MM.1S (cell line): ENCODE measurements around the gene MCEMP1.

ENCODE experiments used
- DNase-seq: peaks from one replicate; pipeline ENCODE4 v3.0.0-alpha.2; 2015
- H2AFZ ChIP-seq: fragments of 300-600 bp; sonication (generic); 2 replicates; pipeline ENCODE4 v1.6.0; 2016; ENCODE audit warnings: antibody characterized with exemption, low read length
- H3F3A ChIP-seq: fragments of 300-600 bp; sonication (generic); 2 replicates; pipeline ENCODE4 v1.6.1; 2016; ENCODE audit warnings: mild to moderate bottlenecking, antibody characterized with exemption, low read length, moderate library complexity, mixed read lengths; ENCODE audit not compliant: insufficient read depth
- H3K27ac ChIP-seq: fragments of 300-600 bp; sonication (generic); 2 replicates; pipeline ENCODE4 v1.5.1; 2016; ENCODE audit warnings: mild to moderate bottlenecking, low read length
- H3K27me3 ChIP-seq: fragments of 300-600 bp; sonication (generic); replicated peaks from 2 replicates; pipeline ENCODE4 v1.6.0; 2016; ENCODE audit warnings: low read length; ENCODE audit not compliant: insufficient read depth
- H3K36me3 ChIP-seq: fragments of 300-600 bp; sonication (generic); replicated peaks from 2 replicates; pipeline ENCODE4 v1.6.1; 2016; ENCODE audit warnings: mild to moderate bottlenecking, low read length, mixed read lengths; ENCODE audit not compliant: insufficient read depth
- H3K4me1 ChIP-seq: fragments of 300-600 bp; sonication (generic); 2 replicates; pipeline ENCODE4 v1.6.1; 2016; ENCODE audit warnings: low read length, mixed read lengths
- H3K4me2 ChIP-seq: fragments of 300-600 bp; sonication (generic); 2 replicates; pipeline ENCODE4 v1.6.0; 2016; ENCODE audit warnings: low read depth, low read length
- H3K4me3 ChIP-seq: fragments of 300-600 bp; sonication (generic); 2 replicates; pipeline ENCODE4 v1.5.1; 2016; ENCODE audit warnings: low read length, mixed read lengths
- H3K79me2 ChIP-seq: fragments of 300-600 bp; sonication (generic); 2 replicates; pipeline ENCODE4 v1.6.1; 2016; ENCODE audit warnings: mixed run types, low read length, mixed read lengths
- H3K9ac ChIP-seq: fragments of 300-600 bp; sonication (generic); 2 replicates; pipeline ENCODE4 v1.6.1; 2016; ENCODE audit warnings: low read length, mixed read lengths
- H3K9me2 ChIP-seq: fragments of 300-600 bp; sonication (generic); replicated peaks from 2 replicates; pipeline ENCODE4 v1.6.1; 2016; ENCODE audit warnings: mild to moderate bottlenecking, low read length, mixed read lengths; ENCODE audit not compliant: insufficient read depth
- H3K9me3 ChIP-seq: fragments of 300-600 bp; sonication (generic); replicated peaks from 2 replicates; pipeline ENCODE4 v1.6.1; 2016; ENCODE audit warnings: mild to moderate bottlenecking, low read length, mixed read lengths; ENCODE audit not compliant: insufficient read depth
- H4K20me1 ChIP-seq: fragments of 300-600 bp; sonication (generic); 2 replicates; pipeline ENCODE4 v1.6.1; 2016; ENCODE audit warnings: mild to moderate bottlenecking, low read length, moderate library complexity, mixed read lengths; ENCODE audit not compliant: insufficient read depth
- EZH2 ChIP-seq: fragments of 300-600 bp; sonication (generic); optimal IDR thresholded peaks from 2 replicates; pipeline ENCODE3; 2017; ENCODE audit warnings: low read depth, mild to moderate bottlenecking, antibody characterized with exemption, low read length, mixed read lengths
- EZH2phosphoT487 ChIP-seq: fragments of 300-600 bp; sonication (generic); IDR thresholded peaks from 2 replicates; pipeline ENCODE4 v1.6.1; 2018; ENCODE audit warnings: antibody characterized with exemption, low read length
- TF ChIP-seq, protein P1 (sequence below): fragments of 300-600 bp; sonication (generic); IDR thresholded peaks from 2 replicates; pipeline ENCODE4 v1.5.1; 2016; ENCODE audit warnings: antibody characterized with exemption, low read length, mixed read lengths

The MCEMP1 gene

GRCh38 chr19:7689165-7689564 is 12.3 kb downstream of the MCEMP1 start:
- Histone ChIP-seq H3F3A (no peaks in the 10 kb centered on the region), H3K9ac (no peak overlapping the region), H3K9me3 (no peaks in the 10 kb centered on the region), H4K20me1 (no peaks in the 10 kb centered on the region), H2AFZ (no peak overlapping the region), H3K4me3 (no peak overlapping the region), H3K9me2 (no peaks in the 10 kb centered on the region), H3K27me3 (peaks cover 64% of the 10 kb centered on the region), H3K4me2 (no peak overlapping the region), H3K27ac (no peak overlapping the region), H3K36me3 (no peaks in the 10 kb centered on the region), H3K4me1 (no peaks in the 10 kb centered on the region), H3K79me2 (no peaks in the 10 kb centered on the region)
- TF ChIP-seq, protein P1, sequence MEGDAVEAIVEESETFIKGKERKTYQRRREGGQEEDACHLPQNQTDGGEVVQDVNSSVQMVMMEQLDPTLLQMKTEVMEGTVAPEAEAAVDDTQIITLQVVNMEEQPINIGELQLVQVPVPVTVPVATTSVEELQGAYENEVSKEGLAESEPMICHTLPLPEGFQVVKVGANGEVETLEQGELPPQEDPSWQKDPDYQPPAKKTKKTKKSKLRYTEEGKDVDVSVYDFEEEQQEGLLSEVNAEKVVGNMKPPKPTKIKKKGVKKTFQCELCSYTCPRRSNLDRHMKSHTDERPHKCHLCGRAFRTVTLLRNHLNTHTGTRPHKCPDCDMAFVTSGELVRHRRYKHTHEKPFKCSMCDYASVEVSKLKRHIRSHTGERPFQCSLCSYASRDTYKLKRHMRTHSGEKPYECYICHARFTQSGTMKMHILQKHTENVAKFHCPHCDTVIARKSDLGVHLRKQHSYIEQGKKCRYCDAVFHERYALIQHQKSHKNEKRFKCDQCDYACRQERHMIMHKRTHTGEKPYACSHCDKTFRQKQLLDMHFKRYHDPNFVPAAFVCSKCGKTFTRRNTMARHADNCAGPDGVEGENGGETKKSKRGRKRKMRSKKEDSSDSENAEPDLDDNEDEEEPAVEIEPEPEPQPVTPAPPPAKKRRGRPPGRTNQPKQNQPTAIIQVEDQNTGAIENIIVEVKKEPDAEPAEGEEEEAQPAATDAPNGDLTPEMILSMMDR: no peak
- no peak for TF ChIP-seq EZH2
- TF ChIP-seq EZH2phosphoT487: no peak
- no peak for DNase-seq

DNA sequence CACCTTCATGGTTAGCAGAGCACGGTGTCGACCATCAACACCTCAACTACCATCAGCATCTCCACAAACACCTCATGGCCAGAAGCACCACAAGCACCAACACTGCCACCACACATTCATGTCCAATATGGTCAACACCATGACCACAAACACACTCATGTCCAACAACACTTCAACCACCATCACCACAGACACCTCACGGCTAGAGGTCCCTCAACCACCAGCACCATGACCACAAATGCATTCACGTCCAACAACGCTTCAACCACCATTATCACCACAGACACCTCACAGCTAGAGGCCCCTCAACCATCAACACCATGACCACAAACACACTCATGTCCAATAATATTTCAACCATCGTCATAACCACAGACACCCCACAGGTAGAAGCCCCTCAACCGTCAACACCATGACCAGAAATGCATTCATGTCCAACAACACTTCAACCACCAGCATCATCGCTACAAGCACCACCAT is 13.9 kb downstream of the MCEMP1 start:
- H3K4me3 ChIP-seq: no peak overlapping the region
- no peaks in the 10 kb centered on the region for H3K79me2 ChIP-seq
- H3K4me2 ChIP-seq: no peak overlapping the region
- no peaks in the 10 kb centered on the region for H4K20me1 ChIP-seq
- H3K27me3 ChIP-seq: peaks cover 76% of the 10 kb centered on the region
- no peaks in the 10 kb centered on the region for H3K9me2 ChIP-seq
- H3K9ac ChIP-seq: no peak overlapping the region
- no peak for DNase-seq
- no peaks in the 10 kb centered on the region for H3K4me1 ChIP-seq
- no peaks in the 10 kb centered on the region for H3F3A ChIP-seq
- H2AFZ ChIP-seq: no peak overlapping the region
- no peaks in the 10 kb centered on the region for H3K36me3 ChIP-seq
- no peak overlapping the region for H3K27ac ChIP-seq
- no peaks in the 10 kb centered on the region for H3K9me3 ChIP-seq
- TF ChIP-seq, protein P1: no peak
- TF ChIP-seq EZH2 (no peak), EZH2phosphoT487 (no peak)

DNA sequence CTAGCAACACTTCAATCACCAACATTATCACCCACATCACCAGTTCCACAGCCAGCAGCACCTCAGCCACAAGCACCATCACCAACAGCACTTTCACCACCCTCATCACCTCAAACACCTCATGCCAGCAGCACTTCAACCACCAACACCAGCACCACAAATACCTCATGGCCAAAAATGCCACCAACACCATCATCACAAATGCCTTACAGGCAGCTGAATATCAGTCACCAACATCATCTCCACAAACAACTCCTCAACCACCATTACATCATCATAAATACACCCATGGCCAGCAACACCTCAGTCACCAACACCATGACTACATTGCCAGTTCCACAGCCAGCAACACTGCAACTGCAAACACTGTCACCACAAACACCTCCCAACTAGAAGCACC is 14.6 kb downstream of the MCEMP1 start:
- TF ChIP-seq EZH2: no peak
- TF ChIP-seq, protein P1: no peak
- TF ChIP-seq EZH2phosphoT487: no peak
- Histone ChIP-seq H3K9me3 (no peaks in the 10 kb centered on the region), H4K20me1 (no peaks in the 10 kb centered on the region), H3K9me2 (no peaks in the 10 kb centered on the region), H3K4me1 (no peaks in the 10 kb centered on the region), H3K36me3 (no peaks in the 10 kb centered on the region), H3K4me3 (no peak overlapping the region), H2AFZ (no peak overlapping the region), H3K9ac (no peak overlapping the region), H3K27me3 (peaks cover 82% of the 10 kb centered on the region), H3K27ac (no peak overlapping the region), H3F3A (no peaks in the 10 kb centered on the region), H3K4me2 (no peak overlapping the region), H3K79me2 (no peaks in the 10 kb centered on the region)
- no peak for DNase-seq
